GM21390 (cell line): Measurements from ENCODE around the gene KCTD8.
"Not testable (repeated sequence)": the region's sequence is repeated elsewhere in the genome, so short reads cannot be mapped to it uniquely, and the experiment has no call there.

Source experiments
- ATAC-seq: cut with Tn5 transposase; IDR thresholded peaks from one replicate; pipeline ENCODE4 v1.9.1; 2021; ENCODE audit not compliant: unreplicated experiment

The KCTD8 gene

DNA sequence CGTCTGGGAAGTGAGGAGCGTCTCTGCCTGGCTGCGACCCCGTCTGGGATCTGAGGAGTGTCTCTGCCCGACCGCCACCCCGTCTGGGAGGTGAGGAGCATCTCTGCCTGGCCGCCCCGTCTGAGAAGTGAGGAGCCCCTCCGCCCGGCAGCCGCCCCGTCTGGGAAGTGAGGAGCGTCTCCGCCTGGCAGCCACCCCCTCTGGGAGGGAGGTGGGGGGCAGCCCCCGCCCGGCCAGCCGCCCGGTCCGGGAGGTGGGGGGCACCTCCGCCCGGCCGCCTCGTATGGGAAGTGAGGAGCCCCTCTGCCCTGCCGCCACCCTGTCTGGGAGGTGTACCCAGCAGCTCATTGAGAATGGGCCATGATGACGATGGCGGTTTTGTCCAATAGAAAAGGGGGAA, 280.8 kb downstream of the KCTD8 start:
- ATAC-seq: not testable (repeated sequence)

DNA sequence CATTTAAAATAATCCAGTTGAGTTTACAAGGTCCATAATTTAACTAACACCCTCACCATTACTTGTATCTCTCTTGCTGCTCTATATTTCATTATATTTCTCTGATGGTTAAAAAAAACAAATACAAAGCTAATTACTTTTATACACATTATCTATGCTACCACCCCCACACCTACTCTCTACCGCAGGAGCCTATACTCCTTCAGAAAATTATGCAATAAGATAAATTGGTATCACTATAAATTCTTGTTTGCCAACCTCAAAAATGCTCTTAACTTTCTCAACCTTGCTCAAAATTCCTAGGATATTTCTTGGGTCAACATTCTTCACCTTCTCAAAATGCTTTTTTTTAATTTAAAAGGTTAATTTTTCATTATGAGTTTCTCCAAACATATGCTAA, 282.7 kb downstream of the KCTD8 start:
- ATAC-seq: no peak

- no peak for ATAC-seq
Measured at GRCh38 chr4:44162538-44163270, 285.9 kb downstream of the KCTD8 start.

DNA sequence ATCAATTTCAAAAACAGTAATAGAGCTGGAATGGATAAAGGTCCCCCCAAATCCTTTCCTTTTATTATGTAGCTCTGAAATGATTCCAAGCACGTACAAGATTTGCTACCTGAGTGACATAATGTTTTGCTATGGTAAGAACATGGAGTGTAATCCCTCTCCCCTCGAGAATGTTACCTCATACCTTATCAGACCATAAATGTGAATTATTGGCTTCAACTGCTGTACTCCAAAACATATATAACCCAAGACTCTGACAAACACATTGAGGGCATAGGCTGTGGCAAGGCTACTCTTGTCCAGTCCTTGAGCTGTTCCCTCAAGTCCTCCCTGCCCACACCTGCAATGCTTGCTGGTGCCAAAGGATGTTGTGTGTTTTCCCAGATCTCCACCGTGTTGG, 286.9 kb downstream of the KCTD8 start:
- no peak for ATAC-seq

DNA sequence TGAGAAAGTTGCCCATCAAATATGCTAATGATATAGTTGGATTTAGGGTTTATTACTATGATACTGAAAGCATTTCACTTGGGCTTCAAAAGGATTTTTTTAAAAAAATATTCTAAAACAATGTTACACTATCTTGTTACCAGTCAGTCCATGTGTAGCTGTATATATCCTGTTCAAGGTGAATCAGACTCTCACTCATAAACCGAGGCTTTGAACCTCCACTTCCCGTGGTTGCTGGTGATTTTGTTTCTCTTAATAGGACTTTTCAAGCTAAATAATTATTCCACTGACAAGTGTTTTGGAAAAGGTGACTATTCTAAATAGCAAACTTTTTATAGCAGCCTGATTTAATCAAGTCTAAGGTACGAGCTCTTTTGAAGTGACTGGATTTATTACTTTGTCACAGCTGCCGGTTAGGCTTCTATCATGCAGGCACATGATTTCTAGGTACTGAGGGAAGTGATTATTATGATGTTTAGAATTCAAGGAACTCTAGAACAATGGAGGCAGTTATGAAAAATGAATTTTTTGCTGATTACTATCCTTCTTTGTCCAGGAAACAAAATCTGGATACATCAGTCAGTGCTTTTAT, 287.7 kb downstream of the KCTD8 start:
- no peak for ATAC-seq

DNA sequence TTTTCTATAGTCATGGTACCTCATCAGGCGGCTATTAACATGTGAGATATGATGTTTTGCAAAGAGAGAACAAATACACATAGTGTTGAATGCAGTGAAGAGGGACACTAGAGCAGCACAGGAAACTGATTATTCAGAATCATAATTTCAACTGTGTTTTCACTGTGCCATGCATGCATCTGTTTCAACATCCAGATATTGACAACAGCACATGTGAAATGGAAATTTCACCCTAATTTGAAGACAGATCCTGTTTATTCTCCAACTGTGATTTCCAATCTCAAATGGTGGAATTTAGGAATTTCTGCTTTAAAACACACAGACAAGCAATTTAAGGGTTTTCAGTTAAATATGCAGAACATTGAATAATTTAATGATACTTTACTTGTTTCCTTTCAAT, 288.6 kb downstream of the KCTD8 start:
- no peak for ATAC-seq

DNA sequence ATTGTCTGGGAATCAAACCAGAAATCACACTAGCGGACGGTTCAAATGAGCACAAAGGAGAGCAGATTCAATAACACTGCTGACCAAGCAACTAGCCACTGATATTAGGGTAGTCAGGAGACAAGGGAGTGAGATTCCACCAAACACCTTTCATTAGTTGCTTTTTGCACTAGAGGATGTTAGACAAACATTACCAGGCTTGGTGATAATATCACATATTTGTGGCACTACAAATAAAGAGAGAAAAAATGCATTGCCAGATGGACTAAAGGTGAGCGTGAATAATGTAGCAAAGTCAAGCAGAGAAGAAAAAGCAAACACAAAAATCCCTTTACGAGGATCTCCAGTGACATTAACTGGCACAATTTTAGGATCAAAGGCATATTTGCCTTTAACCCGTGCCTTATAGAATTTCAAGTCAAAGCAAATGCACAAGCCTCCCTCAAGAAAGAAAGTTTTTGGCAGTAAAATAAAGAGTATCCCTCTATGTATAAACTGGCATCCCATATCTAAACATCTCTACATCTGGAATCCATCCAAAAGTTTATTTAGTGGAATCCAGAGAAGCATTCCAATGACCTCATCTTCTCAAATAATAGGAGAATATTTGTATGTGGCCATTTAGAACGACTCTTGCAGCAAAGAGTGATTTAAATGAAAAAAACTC, 290.9 kb downstream of the KCTD8 start:
- no peak for ATAC-seq

DNA sequence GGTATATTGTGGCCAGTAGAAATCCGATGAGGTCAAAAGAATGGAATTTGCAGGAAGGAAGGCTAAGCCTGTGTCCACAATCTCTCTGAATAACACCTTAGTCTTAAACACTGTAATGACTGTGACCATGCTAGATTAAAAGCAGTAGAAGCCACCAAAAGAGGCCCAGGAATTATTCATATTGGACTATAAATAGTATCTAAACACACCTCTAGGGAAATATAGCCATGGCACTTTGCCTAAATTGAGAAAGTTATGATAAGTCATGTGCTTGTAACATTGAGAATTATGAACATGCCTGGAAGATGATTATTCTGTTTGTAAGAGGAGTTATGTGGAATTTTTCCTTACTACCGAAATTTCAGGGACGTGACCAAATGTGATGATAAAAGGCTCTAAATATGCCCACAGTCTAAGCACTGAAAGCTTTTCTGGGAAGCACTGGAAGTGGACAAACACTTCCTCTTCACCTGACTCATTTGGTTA, 298.5 kb downstream of the KCTD8 start:
- no peak for ATAC-seq

DNA sequence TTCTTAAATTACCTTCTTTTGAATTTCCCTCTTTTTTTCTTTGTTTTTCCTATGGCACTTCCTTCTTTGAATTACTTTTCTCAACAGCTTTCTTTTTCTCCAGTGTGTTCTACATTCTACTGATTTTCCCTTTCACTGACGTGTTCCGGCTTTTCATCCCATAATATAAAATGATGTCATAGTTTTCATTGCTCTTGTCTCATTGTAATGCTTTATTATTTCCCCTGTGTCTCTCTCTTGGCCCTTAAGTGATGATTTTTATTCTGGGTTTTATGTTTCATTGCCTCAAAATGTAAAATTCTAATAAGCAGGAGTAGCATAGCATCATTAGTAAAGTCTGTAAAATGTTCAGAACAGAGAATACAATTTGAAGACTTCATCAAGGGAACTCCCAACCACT, 299.3 kb downstream of the KCTD8 start:
- ATAC-seq: no peak

DNA sequence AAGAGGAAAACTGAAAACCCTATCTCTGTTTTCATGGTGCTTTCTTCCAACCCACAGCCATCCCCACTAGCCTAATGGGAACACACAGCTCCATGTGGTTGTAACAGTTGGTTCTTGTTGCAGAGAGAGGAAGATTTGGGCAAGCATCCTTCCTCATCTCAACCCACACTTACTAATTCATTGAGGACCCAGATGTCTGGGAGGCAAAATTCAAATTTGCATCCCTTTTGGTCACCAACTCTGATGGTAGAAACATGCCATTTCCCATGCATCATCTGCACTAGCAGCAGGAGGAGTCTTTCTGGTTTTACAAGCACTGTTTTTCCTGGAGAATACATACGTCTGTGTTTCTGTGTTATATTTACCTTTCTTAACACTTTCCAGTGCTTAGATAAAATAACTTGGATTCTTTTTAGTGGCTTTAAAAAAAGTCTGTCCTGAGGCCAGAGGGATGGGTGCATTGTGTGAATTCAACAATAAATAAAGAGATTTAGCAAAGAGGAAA, 301.0 kb downstream of the KCTD8 start:
- no peak for ATAC-seq

GRCh38 chr4:44146516-44146915, 302.1 kb downstream of the KCTD8 start:
- ATAC-seq: no peak

DNA sequence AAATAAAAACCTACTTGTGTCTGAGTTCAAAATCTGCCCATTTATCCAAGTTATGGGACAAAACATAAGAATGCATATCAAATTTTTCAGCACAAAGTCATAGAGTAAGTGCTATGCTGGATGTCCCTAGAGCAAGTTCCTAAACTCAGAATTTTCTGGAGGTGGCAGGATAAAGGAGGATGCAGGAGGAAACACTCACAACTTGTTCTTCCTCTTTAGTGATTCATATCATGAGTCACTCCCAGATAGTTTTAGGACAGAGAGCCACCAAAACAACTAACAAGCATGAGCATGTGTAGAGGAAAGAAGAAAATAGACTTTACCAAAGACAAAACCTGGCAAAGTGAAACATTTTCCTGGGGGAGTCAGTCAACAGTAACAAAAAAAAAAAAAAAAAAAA, 302.7 kb downstream of the KCTD8 start:
- ATAC-seq: no peak

DNA sequence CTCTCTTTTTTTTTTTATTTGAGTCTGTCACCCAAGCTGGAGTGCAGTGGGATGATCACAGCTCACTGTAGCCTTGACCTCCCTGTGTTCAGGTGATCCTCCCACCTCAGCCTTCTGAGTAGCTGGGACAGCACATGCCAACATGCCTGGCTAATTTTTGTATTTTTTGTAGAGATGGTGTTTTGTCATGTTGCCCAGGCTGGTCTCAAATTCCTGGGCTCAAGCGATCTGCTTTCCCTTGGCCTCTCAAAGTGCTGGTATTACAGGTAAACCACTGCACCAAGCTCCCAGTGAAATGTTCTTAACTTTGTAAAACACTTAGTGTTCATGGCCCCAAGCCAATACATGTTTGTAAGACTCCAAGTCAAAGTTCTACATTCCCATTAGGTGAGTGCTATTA, 316.1 kb downstream of the KCTD8 start:
- no peak for ATAC-seq
